Heart left ventricle (tissue), 13 donors: ENCODE measurements around the gene FOXN3.

ENCODE experiments used
- CTCF ChIP-seq, 12 donors: fragments of 200-600 bp; sonication (generic) in 4 of 12; IDR thresholded peaks; one replicate each; pipeline versions ENCODE4 v1.5.0 to v1.8.0; 2018 to 2022; ENCODE audit warnings: antibody characterized with exemption in 12 of 12, mild to moderate bottlenecking in 5 of 12
- POLR2A ChIP-seq, 2 donors: fragments of 450-650 bp; IDR thresholded peaks; one replicate each; pipeline ENCODE4 v1.6.1; 2017; ENCODE audit warnings: antibody characterized with exemption in 2 of 2, mild to moderate bottlenecking in 2 of 2, moderate library complexity in 2 of 2
- donor health status: ischemic (EF 13 %, LVEDD 7.1; RV severe dilation, severe dysfunction).
- donor health status: DM: no; HTN: yes; CAD: no.
- donor health status: DM: no; HTN: no; CAD: no.
- donor health status: ischemic (EF 25% LVEDD 6.9; RV normal size, moderate dysfunction).
- donor health status: ischemic (EF 25% LVEDD 5.7; RV mildly dilated, moderate dysfunction).
- donor health status: ischemic (EF 35%, LVEDD 5.7; RV mildly dilated, moderate dysfunction).
- donor health status: nonischemic (EF 11% LVEDD 7.7; RV severe dilation, severe dysfunction).
- donor health status: DM: yes; HTN: yes; CAD: no.
- donor health status: PGD.
- donor health status: ischemic (EF 29% LVEDD 5.4; RV normal size, mild dysfunction).
- donor health status: nonischemic (EF 23%, LVEDD 6.1; RV moderate dilation, normal function).

- no peak for TF ChIP-seq CTCF (IDR thresholded peaks at IDR 0.05)
- TF ChIP-seq POLR2A (IDR thresholded peaks at IDR 0.05) = no peak
These were observed 256.6 kb downstream of the FOXN3 start for GRCh38 chr14:89160437-89160836.
